ENCODE data around the gene TMEM184A. TPM values are rescaled to one million over a fixed set of nuclear protein-coding genes. Genes with fewer than 3 reads are reported as not detected.

Gene TMEM184A
- total and polyA plus RNA-seq, 2 of the 13 experiments (the other 11 are each of a cell fraction or from before 2014, with no cell fraction given): 9.5 to 20.4 TPM

DNA sequence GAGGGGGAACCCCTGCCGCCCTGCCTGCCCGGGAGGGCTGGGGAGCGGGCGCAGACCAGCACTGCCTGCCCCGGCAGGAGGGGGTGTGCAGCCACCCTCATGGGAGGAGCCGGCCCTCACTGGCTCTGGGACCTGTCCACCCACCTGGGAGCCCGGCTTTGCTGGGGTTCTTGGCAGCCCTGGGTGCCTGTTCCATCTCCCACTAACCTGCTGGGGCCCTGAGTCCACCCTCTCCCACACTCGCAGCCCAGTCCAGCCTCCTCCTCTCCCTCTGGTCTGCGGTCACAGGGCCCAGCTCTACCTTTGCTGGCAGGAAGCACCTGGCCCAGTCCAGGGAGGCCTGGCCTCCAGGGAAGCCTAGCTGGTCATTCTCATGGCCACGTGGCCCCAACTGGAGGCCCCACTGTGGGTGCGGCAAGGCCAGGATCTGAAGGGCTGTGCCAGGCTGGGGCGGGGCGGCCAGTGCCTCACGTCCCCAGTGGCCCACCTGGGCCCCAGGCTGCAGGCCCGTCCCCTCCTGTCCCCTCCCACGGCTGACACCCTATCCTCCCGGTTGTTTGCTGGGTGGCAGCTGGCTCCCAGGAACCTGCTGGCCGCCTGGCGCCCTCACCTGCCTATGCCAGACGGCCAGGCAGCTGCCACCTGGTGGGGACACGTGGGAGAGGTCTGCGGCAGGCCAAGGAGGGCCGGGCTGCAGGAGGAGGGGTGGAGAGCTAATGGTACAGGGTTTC is at the start of gene TMEM184A (continued):
- TF ChIP-seq, protein P1, sequence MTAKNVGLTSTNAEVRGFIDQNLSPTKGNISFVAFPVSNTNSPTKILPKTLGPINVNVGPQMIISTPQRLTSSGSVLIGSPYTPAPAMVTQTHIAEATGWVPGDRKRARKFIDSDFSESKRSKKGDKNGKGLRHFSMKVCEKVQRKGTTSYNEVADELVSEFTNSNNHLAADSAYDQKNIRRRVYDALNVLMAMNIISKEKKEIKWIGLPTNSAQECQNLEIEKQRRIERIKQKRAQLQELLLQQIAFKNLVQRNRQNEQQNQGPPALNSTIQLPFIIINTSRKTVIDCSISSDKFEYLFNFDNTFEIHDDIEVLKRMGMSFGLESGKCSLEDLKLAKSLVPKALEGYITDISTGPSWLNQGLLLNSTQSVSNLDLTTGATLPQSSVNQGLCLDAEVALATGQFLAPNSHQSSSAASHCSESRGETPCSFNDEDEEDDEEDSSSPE (CRISPR knock-in tag; IDR thresholded peaks at IDR 0.05): peak; percentile 65
- TF ChIP-seq ZNF496 (CRISPR knock-in tag; IDR thresholded peaks at IDR 0.05; ENCODE audit: insufficient replicate concordance) (no peak), MEF2D (CRISPR knock-in tag; IDR thresholded peaks at IDR 0.05) (0 out of 2 replicates have a peak, but pooled peaks have one; percentile 19), NFYC (CRISPR knock-in tag; IDR thresholded peaks at IDR 0.05) (no peak), ZNF121 (CRISPR knock-in tag; IDR thresholded peaks at IDR 0.05) (peak; percentile 35; the same call in 1 of the 2 replicates), ZBTB38 (CRISPR knock-in tag; IDR thresholded peaks at IDR 0.05) (peak; percentile 7; the same call in 1 of the 2 replicates), TARDBP (CRISPR knock-in tag; IDR thresholded peaks at IDR 0.05) (peak; percentile 68; the same call in 1 of the 2 replicates), RELA (CRISPR knock-in tag; IDR thresholded peaks at IDR 0.05) (peak; percentile 74), ZSCAN20 (CRISPR knock-in tag; IDR thresholded peaks at IDR 0.05; ENCODE audit: borderline replicate concordance) (peak; percentile 87; the same call in 1 of the 2 replicates), KLF6 (CRISPR knock-in tag; IDR thresholded peaks at IDR 0.05) (peak; percentile 94), PHF5A (CRISPR knock-in tag; IDR thresholded peaks at IDR 0.05; ENCODE audit: low read depth, unreplicated experiment) (peak; percentile 77), CHD2 (IDR thresholded peaks at IDR 0.05; ENCODE audit: low read depth, low read length) (no peak), ZNF781 (CRISPR knock-in tag; IDR thresholded peaks at IDR 0.05; ENCODE audit: borderline replicate concordance, not compliant biosample characterization) (peak; percentile 19), ZNF468 (CRISPR knock-in tag; IDR thresholded peaks at IDR 0.05) (no peak), IRF2 (CRISPR knock-in tag; IDR thresholded peaks at IDR 0.05) (peak; percentile 61; the same call in 1 of the 2 replicates), ZNF674 (CRISPR knock-in tag; IDR thresholded peaks at IDR 0.05; ENCODE audit: low read depth) (no peak), TEAD2 (CRISPR knock-in tag; IDR thresholded peaks at IDR 0.05) (0 out of 2 replicates have a peak, but pooled peaks have one; percentile 58), HCFC1 (IDR thresholded peaks at IDR 0.05; ENCODE audit: low read depth, low read length) (no peak), HMGA1 (CRISPR knock-in tag; conservative IDR thresholded peaks at IDR 0.05) (no peak), ZNF83 (CRISPR knock-in tag; IDR thresholded peaks at IDR 0.05; ENCODE audit: borderline replicate concordance) (no peak), ZNF484 (CRISPR knock-in tag; IDR thresholded peaks at IDR 0.05; ENCODE audit: borderline replicate concordance, low read depth) (no peak), ISX (CRISPR knock-in tag; conservative IDR thresholded peaks at IDR 0.05) (0 out of 2 replicates have a peak, but pooled peaks have one; percentile 49), ZNF33A (CRISPR knock-in tag; IDR thresholded peaks at IDR 0.05; ENCODE audit: borderline replicate concordance) (no peak), WIZ (CRISPR knock-in tag; IDR thresholded peaks at IDR 0.05) (no peak), NR3C1 (CRISPR knock-in tag; IDR thresholded peaks at IDR 0.05) (no peak)
- TF ChIP-seq, protein P2, sequence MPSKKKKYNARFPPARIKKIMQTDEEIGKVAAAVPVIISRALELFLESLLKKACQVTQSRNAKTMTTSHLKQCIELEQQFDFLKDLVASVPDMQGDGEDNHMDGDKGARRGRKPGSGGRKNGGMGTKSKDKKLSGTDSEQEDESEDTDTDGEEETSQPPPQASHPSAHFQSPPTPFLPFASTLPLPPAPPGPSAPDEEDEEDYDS (CRISPR knock-in tag; IDR thresholded peaks at IDR 0.05): peak; percentile 69
- TF ChIP-seq, protein P3, sequence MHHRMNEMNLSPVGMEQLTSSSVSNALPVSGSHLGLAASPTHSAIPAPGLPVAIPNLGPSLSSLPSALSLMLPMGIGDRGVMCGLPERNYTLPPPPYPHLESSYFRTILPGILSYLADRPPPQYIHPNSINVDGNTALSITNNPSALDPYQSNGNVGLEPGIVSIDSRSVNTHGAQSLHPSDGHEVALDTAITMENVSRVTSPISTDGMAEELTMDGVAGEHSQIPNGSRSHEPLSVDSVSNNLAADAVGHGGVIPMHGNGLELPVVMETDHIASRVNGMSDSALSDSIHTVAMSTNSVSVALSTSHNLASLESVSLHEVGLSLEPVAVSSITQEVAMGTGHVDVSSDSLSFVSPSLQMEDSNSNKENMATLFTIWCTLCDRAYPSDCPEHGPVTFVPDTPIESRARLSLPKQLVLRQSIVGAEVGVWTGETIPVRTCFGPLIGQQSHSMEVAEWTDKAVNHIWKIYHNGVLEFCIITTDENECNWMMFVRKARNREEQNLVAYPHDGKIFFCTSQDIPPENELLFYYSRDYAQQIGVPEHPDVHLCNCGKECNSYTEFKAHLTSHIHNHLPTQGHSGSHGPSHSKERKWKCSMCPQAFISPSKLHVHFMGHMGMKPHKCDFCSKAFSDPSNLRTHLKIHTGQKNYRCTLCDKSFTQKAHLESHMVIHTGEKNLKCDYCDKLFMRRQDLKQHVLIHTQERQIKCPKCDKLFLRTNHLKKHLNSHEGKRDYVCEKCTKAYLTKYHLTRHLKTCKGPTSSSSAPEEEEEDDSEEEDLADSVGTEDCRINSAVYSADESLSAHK (CRISPR knock-in tag; IDR thresholded peaks at IDR 0.05; ENCODE audit: borderline replicate concordance): no peak

Measured in HepG2 (cell line).